GM12872 (cell line): Measurements from ENCODE around the gene CLCA2.

ENCODE experiments used
- CTCF ChIP-seq: IDR thresholded peaks from 3 replicates; pipeline ENCODE4 v1.5.1; 2011; ENCODE audit warnings: low read depth, mild to moderate bottlenecking, low read length, moderate library complexity; ENCODE audit not compliant: insufficient read depth

CLCA2 gene, protein sequence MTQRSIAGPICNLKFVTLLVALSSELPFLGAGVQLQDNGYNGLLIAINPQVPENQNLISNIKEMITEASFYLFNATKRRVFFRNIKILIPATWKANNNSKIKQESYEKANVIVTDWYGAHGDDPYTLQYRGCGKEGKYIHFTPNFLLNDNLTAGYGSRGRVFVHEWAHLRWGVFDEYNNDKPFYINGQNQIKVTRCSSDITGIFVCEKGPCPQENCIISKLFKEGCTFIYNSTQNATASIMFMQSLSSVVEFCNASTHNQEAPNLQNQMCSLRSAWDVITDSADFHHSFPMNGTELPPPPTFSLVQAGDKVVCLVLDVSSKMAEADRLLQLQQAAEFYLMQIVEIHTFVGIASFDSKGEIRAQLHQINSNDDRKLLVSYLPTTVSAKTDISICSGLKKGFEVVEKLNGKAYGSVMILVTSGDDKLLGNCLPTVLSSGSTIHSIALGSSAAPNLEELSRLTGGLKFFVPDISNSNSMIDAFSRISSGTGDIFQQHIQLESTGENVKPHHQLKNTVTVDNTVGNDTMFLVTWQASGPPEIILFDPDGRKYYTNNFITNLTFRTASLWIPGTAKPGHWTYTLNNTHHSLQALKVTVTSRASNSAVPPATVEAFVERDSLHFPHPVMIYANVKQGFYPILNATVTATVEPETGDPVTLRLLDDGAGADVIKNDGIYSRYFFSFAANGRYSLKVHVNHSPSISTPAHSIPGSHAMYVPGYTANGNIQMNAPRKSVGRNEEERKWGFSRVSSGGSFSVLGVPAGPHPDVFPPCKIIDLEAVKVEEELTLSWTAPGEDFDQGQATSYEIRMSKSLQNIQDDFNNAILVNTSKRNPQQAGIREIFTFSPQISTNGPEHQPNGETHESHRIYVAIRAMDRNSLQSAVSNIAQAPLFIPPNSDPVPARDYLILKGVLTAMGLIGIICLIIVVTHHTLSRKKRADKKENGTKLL

GRCh38 chr1:86423873-86424272 is at the start of gene CLCA2:
TSS of gene CLCA2 (plus strand) at chr1:86424171. CDS start at chr1:86424248, 77 bp downstream.
- no peak for TF ChIP-seq CTCF

DNA sequence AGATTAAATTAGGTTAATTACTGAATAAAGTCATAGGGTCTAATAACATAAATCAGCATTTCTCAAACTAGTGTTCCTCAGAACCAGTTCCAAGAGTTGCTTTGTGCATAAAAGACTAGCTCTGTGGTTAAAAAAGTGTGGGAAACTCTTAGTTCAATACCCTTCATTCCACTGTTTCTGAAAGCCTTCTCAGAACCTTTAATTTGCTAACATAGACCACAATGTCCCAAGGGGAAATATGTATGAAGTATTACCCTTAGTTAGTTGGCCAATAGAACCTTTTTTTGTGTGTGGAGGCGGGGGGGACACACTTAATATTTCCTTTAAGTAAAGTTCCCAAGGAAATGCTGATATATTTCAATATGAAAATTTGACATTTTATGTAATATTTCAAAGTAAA is 48.3 kb upstream of the CLCA2 start:
- no peak for TF ChIP-seq CTCF

- no peak for TF ChIP-seq CTCF
These were observed 46.6 kb upstream of the CLCA2 start for GRCh38 chr1:86377341-86377740.

DNA sequence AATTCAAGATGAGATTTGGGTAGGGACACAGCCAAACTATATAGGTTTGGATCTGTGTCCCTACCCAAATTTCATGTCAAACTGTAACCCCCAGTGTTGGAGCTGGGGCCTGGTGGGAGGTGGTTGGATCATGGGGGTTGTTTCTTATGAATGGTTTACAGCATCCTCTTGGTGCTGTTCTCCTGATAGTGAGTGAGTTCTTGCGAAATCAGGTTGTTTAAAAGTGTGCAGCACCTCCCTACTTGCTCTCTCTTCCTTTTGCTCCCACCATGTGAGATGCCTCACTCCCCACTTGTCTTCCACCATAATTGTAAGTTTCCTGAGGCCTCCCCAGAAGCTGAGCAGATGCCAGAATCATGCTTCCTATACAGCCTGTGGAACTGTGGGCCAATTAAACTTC is 45.2 kb upstream of the CLCA2 start:
- no peak for TF ChIP-seq CTCF

DNA sequence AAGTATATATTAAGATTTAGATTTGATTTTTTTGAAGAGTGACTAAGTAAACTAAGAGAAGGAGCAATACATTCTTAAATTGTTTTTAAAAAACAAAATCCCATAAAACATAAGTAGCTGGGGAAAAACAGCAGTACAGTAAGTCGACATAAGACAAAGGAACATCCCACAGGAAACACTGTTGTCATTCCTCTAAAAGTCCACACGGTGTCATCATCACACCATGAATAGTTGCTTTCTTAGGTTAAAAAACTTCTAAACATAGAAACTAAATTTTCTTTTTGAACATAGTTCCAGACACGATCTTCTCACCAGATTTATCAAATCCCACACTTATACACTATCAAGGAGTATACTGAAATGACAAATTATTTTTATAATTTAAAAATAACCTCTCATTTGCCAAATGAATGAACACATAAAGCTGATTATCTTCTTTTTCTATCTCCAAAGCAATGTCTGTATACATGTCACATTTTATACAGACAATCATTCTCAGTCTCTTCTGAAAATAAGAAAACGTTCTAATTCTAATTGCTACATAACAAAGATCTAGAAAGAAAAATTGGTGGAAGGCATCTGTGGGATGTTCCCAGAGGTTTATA is 43.6 kb upstream of the CLCA2 start:
- TF ChIP-seq CTCF, result peak; percentile 60; the same call in 2 of the 3 replicates

DNA sequence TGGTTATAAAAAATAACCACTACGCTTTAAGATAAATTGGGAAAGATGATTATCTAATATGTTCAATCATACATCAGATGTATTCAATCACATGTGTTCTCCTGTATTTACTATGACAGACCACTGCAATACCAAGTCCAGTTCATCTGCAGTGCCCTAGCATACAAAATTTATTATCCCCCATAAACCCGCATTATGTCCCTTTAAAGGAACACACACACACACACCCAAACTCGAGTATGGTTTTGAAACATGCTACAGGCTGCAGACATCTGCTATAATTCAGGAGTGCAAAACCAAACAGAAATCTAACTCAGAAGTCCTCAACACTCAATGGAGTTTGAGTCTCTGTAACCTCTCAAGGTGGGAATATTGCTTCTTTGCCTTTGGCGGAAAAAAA is 42.7 kb upstream of the CLCA2 start:
- TF ChIP-seq CTCF, result no peak

DNA sequence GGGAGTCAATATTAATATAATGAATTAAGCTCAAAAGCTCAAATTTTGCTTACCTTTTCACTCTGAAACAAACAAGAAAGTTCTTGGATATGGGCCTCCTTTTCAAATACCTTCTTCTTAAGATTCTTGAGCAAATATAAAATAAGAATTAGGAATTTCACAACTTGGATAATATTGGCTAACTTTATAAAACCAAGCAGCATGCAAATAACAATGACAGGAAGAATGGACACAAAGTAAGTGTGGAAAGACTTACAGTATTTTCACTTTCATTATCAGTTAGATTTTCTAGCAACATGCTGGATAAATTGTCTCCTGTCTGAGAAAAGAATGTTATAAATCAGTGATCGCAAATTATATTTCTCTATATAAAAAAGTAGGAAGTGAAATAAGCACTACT is 41.1 kb upstream of the CLCA2 start:
- TF ChIP-seq CTCF, result no peak
